Activated naive CD8-positive, alpha-beta T cell (primary cell): ENCODE measurements around the gene CEACAM8.
"Not testable (repeated sequence)": the region's sequence is repeated elsewhere in the genome, so short reads cannot be mapped to it uniquely, and the experiment has no call there.

Experiments used
- H3K27ac Mint-ChIP-seq: one replicate; pipeline ENCODE4 v1.8.0; 2021; ENCODE audit warnings: mixed read lengths
- H3K27me3 Mint-ChIP-seq: one replicate; pipeline ENCODE4 v1.8.0; 2021; ENCODE audit warnings: mixed read lengths
- H3K36me3 Mint-ChIP-seq: one replicate; pipeline ENCODE4 v1.8.0; 2021; ENCODE audit warnings: mixed read lengths
- H3K4me1 Mint-ChIP-seq: one replicate; pipeline ENCODE4 v1.8.0; 2021; ENCODE audit warnings: low read depth, mixed read lengths
- H3K4me3 Mint-ChIP-seq: one replicate; pipeline ENCODE4 v1.8.0; 2021; ENCODE audit warnings: mild to moderate bottlenecking, mixed read lengths
- H3K9me3 Mint-ChIP-seq: one replicate; pipeline ENCODE4 v1.8.0; 2021; ENCODE audit warnings: low read depth, mixed read lengths

The CEACAM8 gene

DNA sequence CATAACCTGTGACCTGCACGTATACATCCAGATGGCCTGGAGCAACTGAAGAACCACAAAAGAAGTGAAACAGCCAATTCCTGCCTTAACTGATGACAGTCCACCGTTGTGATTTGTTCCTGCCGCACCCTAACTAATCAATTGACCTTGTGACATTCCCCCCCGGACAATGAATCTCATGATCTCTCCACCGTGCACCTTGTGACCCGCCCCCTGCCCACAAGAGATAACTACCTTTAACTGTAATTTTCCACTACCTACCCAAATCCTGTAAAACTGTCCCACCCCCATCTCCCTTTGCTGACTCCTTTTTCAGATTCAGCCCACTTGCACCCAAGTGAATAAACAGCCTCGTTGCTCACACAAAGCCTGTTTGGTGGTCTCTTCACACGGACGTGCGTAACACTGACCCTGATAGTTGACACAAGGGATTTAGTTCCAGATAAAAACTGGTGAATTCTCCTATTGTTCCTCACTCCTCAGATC, 37.3 kb downstream of the CEACAM8 start:
- H3K27ac Mint-ChIP-seq, H3K9me3 Mint-ChIP-seq, H3K4me1 Mint-ChIP-seq, H3K4me3 Mint-ChIP-seq, H3K36me3 Mint-ChIP-seq: not testable (repeated sequence)
- H3K27me3 Mint-ChIP-seq = peaks cover 17% of the 10 kb centered on the region

- Mint-ChIP-seq H3K4me3 (no peak overlapping the region), H3K27ac (no peak overlapping the region), H3K9me3 (peaks cover 5% of the 10 kb centered on the region), H3K36me3 (peaks cover 2% of the 10 kb centered on the region), H3K27me3 (peaks cover 14% of the 10 kb centered on the region), H3K4me1 (peaks cover 2% of the 10 kb centered on the region)
These were observed 38.9 kb downstream of the CEACAM8 start for GRCh38 chr19:42555801-42556200.

- H3K27ac Mint-ChIP-seq = no peak overlapping the region
- H3K4me3 Mint-ChIP-seq = no peak overlapping the region
- H3K27me3 Mint-ChIP-seq = peaks cover 14% of the 10 kb centered on the region
- H3K4me1 Mint-ChIP-seq = peaks cover 2% of the 10 kb centered on the region
- peaks cover 2% of the 10 kb centered on the region for H3K36me3 Mint-ChIP-seq
- peaks cover 5% of the 10 kb centered on the region for H3K9me3 Mint-ChIP-seq
These were observed 39.4 kb downstream of the CEACAM8 start for GRCh38 chr19:42555317-42555716.

DNA sequence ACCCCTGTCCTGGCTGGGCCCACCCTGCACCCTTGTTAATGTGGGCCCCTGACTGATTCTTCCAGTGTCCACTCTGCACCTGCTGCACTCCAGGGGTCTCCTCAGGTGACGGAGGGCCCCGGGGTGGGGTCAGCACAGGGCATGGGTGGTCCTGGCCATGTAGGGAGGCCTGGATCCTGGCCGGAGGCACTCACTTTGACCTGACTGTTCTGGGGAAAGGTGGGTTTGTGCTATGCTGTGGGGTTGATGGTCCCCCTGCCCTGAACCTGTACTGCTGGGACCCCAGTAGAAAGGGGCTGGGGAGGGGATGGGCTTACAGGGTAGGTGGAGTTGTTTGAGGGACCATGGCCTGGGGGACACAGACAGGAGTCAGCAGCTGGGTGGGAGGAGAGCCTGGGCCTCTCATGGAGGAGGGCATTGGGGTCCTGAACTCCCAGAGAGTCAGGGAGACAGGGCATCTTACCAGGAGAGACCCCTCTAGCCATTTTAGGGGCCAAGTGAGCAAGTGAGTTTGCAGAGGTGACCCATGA, 40.6 kb downstream of the CEACAM8 start:
- H3K27me3 Mint-ChIP-seq = peaks cover 15% of the 10 kb centered on the region
- no peak overlapping the region for H3K27ac Mint-ChIP-seq
- H3K4me3 Mint-ChIP-seq = no peak overlapping the region
- peaks cover 5% of the 10 kb centered on the region for H3K36me3 Mint-ChIP-seq
- peaks cover 9% of the 10 kb centered on the region for H3K9me3 Mint-ChIP-seq
- peaks cover 2% of the 10 kb centered on the region for H3K4me1 Mint-ChIP-seq

DNA sequence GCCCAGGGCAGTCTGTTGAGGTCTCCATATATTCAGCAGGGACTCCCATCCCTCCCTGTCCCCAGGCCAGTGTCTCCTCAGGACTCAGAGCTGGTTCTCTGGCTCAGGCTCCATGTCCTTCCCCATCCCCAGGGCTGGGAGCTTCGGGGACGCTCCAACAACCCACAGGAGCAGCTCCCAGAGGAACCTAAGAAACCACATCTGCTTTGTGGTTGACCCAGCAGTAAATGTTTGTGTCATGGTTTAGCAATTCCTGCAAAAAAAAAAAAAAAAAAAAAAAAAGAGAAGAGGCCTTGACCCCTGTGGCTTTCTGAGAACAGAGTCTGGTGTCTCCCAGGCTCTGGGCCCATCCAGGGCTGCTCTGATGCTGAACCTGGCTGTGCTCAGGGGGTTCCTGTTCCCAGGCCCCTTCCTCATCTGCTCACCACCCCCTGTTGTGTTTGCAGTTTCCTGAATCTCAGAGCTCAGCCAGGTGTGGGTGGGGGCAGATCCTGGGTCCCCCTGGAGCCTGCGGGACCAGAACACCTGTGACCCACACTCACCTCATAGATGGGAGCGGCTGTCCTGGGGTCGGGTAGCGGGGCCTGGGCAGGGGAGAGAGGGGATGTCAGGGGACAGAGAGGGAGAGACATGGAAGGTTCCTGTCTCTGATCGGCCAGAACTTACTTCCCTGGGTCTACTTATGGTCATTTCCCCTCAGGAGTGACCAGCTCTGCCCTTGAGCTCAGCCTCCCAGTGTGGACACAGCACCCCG, 41.3 kb downstream of the CEACAM8 start:
- peaks cover 5% of the 10 kb centered on the region for H3K36me3 Mint-ChIP-seq
- H3K4me1 Mint-ChIP-seq = peaks cover 2% of the 10 kb centered on the region
- no peak overlapping the region for H3K4me3 Mint-ChIP-seq
- H3K27me3 Mint-ChIP-seq = peaks cover 17% of the 10 kb centered on the region
- H3K27ac Mint-ChIP-seq = no peak overlapping the region
- peaks cover 12% of the 10 kb centered on the region for H3K9me3 Mint-ChIP-seq

GRCh38 chr19:42552086-42553065, 42.3 kb downstream of the CEACAM8 start:
- Mint-ChIP-seq H3K9me3 (peaks cover 12% of the 10 kb centered on the region), H3K4me3 (no peak overlapping the region), H3K27me3 (peaks cover 14% of the 10 kb centered on the region), H3K36me3 (peaks cover 5% of the 10 kb centered on the region), H3K27ac (no peak overlapping the region), H3K4me1 (peaks cover 2% of the 10 kb centered on the region)

DNA sequence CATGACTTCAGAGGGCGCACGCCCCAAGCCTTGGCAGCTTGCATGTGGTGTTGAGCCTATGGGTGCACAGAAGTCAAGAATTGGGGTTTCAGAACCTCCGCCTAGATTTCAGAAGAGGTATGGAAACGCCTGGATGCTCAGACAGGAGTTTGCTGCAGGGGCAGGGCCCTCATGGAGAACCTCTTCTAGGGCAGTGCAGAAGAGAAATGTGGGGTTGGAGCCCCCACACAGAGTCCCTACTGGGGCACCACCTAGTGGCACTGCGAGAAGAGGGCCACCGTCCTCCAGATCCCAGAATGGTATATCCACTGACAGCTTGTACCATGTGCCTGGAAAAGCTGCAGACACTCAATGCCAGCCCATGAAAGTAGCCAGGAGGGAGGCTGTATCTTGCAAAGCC, 44.2 kb downstream of the CEACAM8 start:
- Mint-ChIP-seq H3K9me3 (peaks cover 12% of the 10 kb centered on the region), H3K27me3 (peaks cover 15% of the 10 kb centered on the region)
- H3K4me1 Mint-ChIP-seq, H3K27ac Mint-ChIP-seq, H3K36me3 Mint-ChIP-seq, H3K4me3 Mint-ChIP-seq: not testable (repeated sequence)

DNA sequence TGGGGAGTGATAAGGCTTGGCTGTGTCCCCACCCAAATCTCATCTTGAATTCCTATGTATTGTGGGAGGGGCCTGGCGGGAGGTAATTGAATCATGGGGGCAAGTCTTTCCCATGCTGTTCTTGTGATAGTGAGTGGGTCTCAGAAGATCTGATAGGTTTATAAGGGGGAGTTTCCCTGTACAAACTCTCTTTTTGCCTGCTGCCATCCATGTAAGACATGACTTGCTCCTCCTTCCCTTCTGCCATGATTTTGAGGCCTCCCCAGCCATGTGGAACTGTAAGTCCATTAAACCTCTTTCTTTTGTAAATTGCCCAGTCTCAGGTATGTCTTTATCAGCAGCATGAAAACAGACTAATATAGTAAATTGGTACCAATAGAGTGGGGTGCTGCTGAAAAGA, 45.7 kb downstream of the CEACAM8 start:
- H3K4me1 Mint-ChIP-seq, H3K27ac Mint-ChIP-seq, H3K36me3 Mint-ChIP-seq, H3K4me3 Mint-ChIP-seq: not testable (repeated sequence)
- Mint-ChIP-seq H3K27me3 (peaks cover 10% of the 10 kb centered on the region), H3K9me3 (peaks cover 12% of the 10 kb centered on the region)

DNA sequence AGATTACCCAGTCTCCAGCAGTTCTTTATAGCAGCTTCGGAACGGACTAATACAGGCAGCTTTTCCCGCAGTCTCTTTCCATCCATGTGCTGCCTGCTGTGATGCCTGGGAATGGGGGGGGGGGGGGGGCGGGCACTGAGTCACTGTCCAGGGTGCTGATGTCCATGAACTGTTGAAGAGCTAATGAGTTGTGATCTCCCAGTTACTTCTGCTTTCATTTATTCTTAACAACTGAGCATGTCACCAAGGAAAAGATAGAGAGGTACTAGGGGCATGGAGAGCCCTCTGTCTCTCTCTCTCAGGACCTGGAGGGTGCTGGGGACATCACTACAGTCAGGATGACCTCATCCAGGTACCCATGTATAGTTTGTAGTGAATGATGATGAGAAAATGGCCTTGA, 46.2 kb downstream of the CEACAM8 start:
- Mint-ChIP-seq H3K27me3 (peaks cover 10% of the 10 kb centered on the region), H3K4me1 (no peaks in the 10 kb centered on the region), H3K27ac (no peak overlapping the region), H3K4me3 (no peak overlapping the region), H3K9me3 (peaks cover 12% of the 10 kb centered on the region), H3K36me3 (peaks cover 8% of the 10 kb centered on the region)

- no peaks in the 10 kb centered on the region for H3K4me1 Mint-ChIP-seq
- H3K27me3 Mint-ChIP-seq = peaks cover 10% of the 10 kb centered on the region
- no peak overlapping the region for H3K27ac Mint-ChIP-seq
- peaks cover 8% of the 10 kb centered on the region for H3K36me3 Mint-ChIP-seq
- H3K4me3 Mint-ChIP-seq = no peak overlapping the region
- H3K9me3 Mint-ChIP-seq = peaks cover 12% of the 10 kb centered on the region
These were observed 46.8 kb downstream of the CEACAM8 start for GRCh38 chr19:42547929-42548328.

DNA sequence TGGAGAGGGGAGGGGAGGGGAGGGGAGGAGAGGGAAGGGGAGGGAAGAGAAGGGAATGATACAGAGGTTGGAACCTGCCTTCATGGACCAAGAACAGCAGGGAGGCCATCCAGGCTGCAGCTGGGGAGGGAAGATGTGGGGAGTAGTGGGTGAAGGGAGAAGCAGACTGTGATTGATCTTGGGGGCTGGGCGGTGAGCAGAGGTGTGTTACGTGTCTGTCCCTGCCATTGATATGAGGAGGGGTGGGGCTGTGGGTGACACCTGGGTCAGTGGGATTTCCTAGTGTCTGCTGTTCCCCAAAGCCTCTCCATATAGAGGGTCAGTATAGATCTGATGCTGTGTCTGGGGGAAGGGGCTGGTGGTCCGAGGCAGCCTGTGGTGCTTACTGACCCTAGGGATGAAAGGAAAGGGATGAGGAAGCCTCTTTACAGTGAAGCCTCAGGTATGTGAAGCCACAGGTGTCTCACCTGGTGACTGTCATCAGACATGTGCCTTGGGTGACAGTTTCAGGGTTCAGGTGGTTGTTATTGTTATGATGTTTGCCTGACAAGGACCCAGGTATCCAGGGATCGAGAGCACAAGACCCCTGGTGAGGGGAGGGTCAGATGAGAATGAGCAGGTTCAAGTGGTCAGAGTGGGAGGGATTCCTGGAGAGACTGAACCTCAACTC, 47.8 kb downstream of the CEACAM8 start:
- peaks cover 8% of the 10 kb centered on the region for H3K36me3 Mint-ChIP-seq
- no peak overlapping the region for H3K27ac Mint-ChIP-seq
- peaks cover 12% of the 10 kb centered on the region for H3K9me3 Mint-ChIP-seq
- H3K4me3 Mint-ChIP-seq = no peak overlapping the region
- H3K27me3 Mint-ChIP-seq = peaks cover 10% of the 10 kb centered on the region
- H3K4me1 Mint-ChIP-seq = no peaks in the 10 kb centered on the region

DNA sequence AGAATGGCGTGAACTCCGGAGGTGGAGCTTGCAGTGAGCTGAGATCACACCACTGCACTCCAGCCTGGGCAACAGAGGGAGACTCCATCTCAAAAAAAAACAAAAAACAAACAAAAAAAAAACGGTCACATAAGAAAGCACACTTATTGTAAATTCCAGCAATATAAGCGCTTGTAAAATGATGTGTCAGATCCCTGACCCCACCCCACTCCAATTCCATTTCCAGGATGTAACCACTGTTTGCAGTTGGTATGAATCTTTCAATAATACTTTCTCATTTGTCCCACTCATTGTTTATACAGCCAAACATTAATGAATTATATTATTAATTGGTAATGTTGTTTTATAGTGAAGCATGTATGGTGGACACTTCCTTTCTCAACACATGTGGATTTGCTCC, 50.6 kb downstream of the CEACAM8 start:
- no peak overlapping the region for H3K4me3 Mint-ChIP-seq
- H3K27me3 Mint-ChIP-seq = peaks cover 8% of the 10 kb centered on the region
- no peaks in the 10 kb centered on the region for H3K4me1 Mint-ChIP-seq
- peaks cover 3% of the 10 kb centered on the region for H3K9me3 Mint-ChIP-seq
- no peak overlapping the region for H3K27ac Mint-ChIP-seq
- peaks cover 4% of the 10 kb centered on the region for H3K36me3 Mint-ChIP-seq

DNA sequence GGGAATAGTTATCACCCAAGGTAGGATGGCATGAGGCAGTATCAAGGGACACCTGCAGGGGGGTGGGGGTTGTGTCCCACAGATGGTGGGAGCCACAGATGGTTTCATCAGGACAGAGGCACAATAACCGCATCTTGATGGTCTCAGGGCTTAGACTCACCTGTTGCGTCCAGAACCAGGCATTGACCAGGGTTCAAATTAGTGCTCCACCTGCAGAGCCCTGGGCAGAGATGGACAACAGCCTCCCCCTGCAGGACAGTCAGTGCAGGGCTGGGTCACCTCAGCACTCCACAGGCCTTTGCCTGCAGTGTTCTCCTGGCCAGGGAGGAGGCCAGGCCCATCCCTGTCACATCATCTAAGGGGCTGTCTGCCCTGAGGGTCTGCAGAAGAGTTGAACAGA, 51.9 kb downstream of the CEACAM8 start:
- no peak overlapping the region for H3K27ac Mint-ChIP-seq
- H3K27me3 Mint-ChIP-seq = peaks cover 6% of the 10 kb centered on the region
- peaks cover 3% of the 10 kb centered on the region for H3K36me3 Mint-ChIP-seq
- H3K4me3 Mint-ChIP-seq = no peak overlapping the region
- no peaks in the 10 kb centered on the region for H3K4me1 Mint-ChIP-seq
- no peaks in the 10 kb centered on the region for H3K9me3 Mint-ChIP-seq

DNA sequence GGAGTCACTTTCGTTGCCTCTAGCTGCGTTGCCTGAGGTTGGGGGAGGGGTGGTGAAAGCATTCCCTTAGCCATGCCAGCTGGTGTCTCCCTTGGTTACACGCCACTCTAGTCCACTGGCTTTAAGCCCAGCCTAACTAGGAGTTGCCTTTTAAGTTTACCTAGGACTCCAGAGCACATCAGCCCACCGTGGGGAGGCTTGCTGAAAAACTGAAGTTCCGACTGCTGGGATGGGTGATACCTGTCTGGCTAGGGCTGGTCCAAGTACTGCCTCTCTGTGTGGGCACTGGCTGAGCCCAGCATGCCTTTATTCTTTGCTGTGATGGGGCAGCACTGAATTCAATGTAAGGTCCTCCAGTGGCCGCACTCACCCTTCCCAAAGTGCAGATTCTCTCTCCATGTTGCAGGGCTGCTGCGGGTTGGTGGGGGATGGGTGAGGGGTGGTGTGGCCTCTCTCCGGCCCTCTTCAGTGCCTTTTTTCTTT, 54.6 kb downstream of the CEACAM8 start:
- no peak overlapping the region for H3K4me3 Mint-ChIP-seq
- no peaks in the 10 kb centered on the region for H3K36me3 Mint-ChIP-seq
- no peaks in the 10 kb centered on the region for H3K9me3 Mint-ChIP-seq
- no peaks in the 10 kb centered on the region for H3K4me1 Mint-ChIP-seq
- H3K27me3 Mint-ChIP-seq = no peaks in the 10 kb centered on the region
- no peak overlapping the region for H3K27ac Mint-ChIP-seq
